SHP77 (cell line): ENCODE results near the gene ZNF787.

Experiments
- DNase-seq, 2 experiments: peaks; one replicate each; lab custom pipeline; 2025; lab: John Stamatoyannopoulos, UW

ZNF787 gene

GRCh38 chr19:56144376-56144775 lies 23.3 kb upstream of the ZNF787 start:
- DNase-seq = no peak

GRCh38 chr19:56142897-56143434 lies 21.9 kb upstream of the ZNF787 start:
- DNase-seq = no peak

- DNase-seq = no peak
These were observed 21.1 kb upstream of the ZNF787 start for GRCh38 chr19:56142087-56142787.

- DNase-seq = no peak
These were observed 20.4 kb upstream of the ZNF787 start for GRCh38 chr19:56141417-56141993.

GRCh38 chr19:56140583-56141416 lies 19.7 kb upstream of the ZNF787 start, which contains the start of gene ZNF444:
Gene ZNF444, plus strand, starts transcription at chr19:56141287. Its CDS starts 5,625 bp downstream, at chr19:56146912.
- DNase-seq = peak; percentile 99

- no peak for DNase-seq
These were observed 18.9 kb upstream of the ZNF787 start for GRCh38 chr19:56139847-56140582.

- no peak for DNase-seq
These were observed 17.0 kb upstream of the ZNF787 start for GRCh38 chr19:56138069-56138468.

GRCh38 chr19:56137405-56137804 lies 16.3 kb upstream of the ZNF787 start:
- no peak for DNase-seq

- no peak for DNase-seq
These were observed 15.3 kb upstream of the ZNF787 start for GRCh38 chr19:56136362-56136761.

GRCh38 chr19:56134654-56134921 lies 13.5 kb upstream of the ZNF787 start:
- no peak for DNase-seq

GRCh38 chr19:56133858-56134653 lies 13.0 kb upstream of the ZNF787 start:
- no peak for DNase-seq

- DNase-seq = no peak
These were observed 11.3 kb upstream of the ZNF787 start for GRCh38 chr19:56132316-56132822.

GRCh38 chr19:56131651-56132050 lies 10.6 kb upstream of the ZNF787 start:
- DNase-seq = no peak

GRCh38 chr19:56130006-56130405 lies 8.9 kb upstream of the ZNF787 start:
- DNase-seq = no peak

GRCh38 chr19:56126983-56127780 lies 6.1 kb upstream of the ZNF787 start:
- DNase-seq = no peak

- no peak for DNase-seq
These were observed 4.9 kb upstream of the ZNF787 start for GRCh38 chr19:56125806-56126590.

- no peak for DNase-seq
These were observed 3.5 kb upstream of the ZNF787 start for GRCh38 chr19:56124578-56124977.

- DNase-seq = no peak
These were observed 2.3 kb upstream of the ZNF787 start for GRCh38 chr19:56123266-56123891.
